ENCODE data around the gene UVSSA.
"Not testable (repeated sequence)": the region's sequence is repeated elsewhere in the genome, so short reads cannot be mapped to it uniquely, and the experiment has no call there.

UVSSA gene

DNA sequence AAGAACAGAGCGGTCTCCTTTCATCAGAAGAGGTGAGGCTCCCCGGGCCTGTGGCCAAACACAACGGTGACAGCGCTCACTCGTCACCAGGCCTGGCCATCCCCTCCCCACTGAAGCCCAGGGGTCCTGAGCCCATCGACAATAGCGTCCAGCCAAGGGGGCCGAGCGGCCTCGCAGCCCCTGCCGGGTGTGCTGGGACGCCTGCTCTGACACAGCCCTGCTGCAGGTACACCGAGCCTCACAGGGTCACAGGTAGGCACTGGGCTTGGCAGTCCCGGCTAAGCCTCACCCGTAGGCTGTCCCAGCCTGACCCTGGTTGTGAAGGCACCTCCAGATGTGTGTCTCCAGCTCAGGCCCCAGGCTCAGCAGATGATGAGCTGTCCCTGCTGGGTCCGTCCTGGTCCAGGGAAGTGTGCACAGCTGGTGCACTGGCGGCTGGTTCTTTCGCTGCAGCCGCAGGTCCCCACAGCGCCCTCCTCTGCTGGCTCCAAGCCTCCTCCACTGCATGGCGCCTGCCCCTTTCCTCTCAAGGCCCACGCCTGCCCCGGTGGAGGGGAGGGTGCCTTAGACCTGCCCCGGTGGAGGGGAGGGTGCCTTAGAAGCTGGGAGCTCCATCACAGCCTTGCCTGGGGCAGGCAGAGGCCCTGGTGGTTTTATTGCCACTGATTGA, 21.5 kb downstream of the UVSSA start:
- TF ChIP-seq, protein P1, sequence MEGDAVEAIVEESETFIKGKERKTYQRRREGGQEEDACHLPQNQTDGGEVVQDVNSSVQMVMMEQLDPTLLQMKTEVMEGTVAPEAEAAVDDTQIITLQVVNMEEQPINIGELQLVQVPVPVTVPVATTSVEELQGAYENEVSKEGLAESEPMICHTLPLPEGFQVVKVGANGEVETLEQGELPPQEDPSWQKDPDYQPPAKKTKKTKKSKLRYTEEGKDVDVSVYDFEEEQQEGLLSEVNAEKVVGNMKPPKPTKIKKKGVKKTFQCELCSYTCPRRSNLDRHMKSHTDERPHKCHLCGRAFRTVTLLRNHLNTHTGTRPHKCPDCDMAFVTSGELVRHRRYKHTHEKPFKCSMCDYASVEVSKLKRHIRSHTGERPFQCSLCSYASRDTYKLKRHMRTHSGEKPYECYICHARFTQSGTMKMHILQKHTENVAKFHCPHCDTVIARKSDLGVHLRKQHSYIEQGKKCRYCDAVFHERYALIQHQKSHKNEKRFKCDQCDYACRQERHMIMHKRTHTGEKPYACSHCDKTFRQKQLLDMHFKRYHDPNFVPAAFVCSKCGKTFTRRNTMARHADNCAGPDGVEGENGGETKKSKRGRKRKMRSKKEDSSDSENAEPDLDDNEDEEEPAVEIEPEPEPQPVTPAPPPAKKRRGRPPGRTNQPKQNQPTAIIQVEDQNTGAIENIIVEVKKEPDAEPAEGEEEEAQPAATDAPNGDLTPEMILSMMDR (IDR thresholded peaks at IDR 0.05; ENCODE audit: low read depth, low read length, missing control alignments) = no peak
- H3K4me3 ChIP-seq (ENCODE audit: low read depth, low read length) = no peak overlapping the region
- DNase-seq (ENCODE audit: low read depth) = no peak

DNA sequence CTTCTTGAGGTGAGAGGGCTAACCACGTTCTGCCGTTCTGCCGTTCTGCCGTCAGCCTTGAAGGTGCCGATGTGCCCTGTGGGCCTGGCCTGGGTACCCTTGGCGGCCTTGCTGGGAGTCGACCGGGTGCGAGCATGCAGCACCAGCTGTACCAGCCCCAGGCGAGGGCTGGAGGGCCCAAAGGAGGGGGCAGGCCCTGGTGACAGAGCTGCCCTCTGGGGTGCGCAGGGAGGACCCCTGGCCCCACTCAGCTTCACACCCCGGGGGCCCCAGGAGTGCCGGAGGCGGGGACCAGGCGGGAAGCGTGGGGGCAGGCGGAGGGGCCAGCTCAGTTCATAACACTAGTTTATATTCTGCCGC, 22.1 kb downstream of the UVSSA start:
- no peak for DNase-seq (ENCODE audit: low read depth)
- no peak overlapping the region for H3K4me3 ChIP-seq (ENCODE audit: low read depth, low read length)
- TF ChIP-seq, protein P1 (IDR thresholded peaks at IDR 0.05; ENCODE audit: low read depth, low read length, missing control alignments) = no peak

DNA sequence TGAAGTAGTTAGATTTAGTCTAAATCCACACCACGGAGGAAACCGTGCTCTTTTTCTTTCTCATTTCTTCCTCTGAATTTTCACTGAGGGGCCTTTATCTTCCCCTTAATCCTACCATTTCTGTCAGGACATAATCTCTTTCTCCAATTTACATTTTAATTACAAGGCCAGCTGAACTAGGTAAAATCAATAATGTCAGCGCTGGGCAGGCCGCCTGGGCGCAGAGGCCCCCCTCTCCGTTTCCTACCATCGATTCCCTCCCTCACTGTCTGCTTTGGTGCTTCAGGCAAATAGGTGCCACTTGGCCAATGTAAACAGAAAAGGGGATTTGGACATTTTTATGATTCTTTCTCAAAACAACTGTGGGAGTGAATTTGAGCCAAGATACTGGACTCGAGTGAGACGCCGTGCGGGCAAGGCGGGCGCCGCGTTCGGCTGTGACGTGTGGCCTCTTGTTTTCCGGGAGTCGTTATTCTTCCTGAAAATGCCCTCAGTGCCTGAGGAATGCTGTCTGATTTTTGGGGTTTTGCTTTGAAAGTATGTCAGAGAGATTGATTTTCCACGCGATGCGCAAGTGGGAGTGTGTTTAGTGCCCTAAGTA, 22.6 kb downstream of the UVSSA start:
- DNase-seq (ENCODE audit: low read depth) = no peak
- TF ChIP-seq, protein P1 (IDR thresholded peaks at IDR 0.05; ENCODE audit: low read depth, low read length, missing control alignments) = no peak
- no peak overlapping the region for H3K4me3 ChIP-seq (ENCODE audit: low read depth, low read length)

DNA sequence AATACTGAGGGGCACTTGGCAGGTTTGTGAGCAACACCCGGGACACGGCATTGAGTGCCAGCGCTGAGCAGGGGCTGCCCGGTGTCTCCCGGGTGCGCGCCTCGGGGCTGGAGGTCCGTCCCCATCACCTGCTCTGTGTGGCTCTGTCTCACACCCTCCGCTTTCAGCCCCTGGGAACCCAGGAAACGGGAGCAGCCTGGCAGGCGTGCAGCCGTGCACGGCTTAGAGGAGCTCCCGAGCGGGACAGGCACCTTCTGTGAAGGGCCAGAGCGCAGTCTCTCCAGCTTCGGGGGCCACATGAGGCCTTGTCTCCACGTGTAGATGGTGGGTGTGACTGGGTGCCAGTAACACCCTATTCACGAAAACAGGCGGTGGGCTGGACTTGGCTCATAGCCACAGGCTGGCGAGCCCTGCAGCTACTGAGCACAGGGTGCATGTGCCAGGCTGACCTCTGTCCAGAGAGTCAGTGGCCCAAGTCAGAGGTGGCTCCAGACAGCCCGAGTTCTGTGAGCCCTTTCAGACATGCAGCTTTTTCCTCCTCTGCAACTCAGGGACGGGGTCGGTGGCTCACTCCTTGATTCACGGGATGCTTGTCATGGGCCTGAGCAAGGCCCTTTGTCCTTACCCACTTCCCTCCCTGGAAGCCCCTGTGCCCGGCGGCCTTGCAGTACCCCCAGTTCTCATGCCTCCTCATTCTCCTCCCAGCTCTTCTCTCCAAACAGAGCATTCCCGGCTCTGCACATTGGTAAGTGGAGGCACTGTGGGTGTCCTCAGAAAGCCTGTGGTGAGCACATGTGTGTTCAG, 23.5 kb downstream of the UVSSA start:
- no peak overlapping the region for H3K4me3 ChIP-seq (ENCODE audit: low read depth, low read length)
- no peak for DNase-seq (ENCODE audit: low read depth)
- TF ChIP-seq, protein P1 (IDR thresholded peaks at IDR 0.05; ENCODE audit: low read depth, low read length, missing control alignments) = no peak

GRCh38 chr4:1371176-1372165, 24.5 kb downstream of the UVSSA start:
- DNase-seq (ENCODE audit: low read depth) = no peak
- no peak overlapping the region for H3K4me3 ChIP-seq (ENCODE audit: low read depth, low read length)
- TF ChIP-seq, protein P1 (IDR thresholded peaks at IDR 0.05; ENCODE audit: low read depth, low read length, missing control alignments) = no peak

GRCh38 chr4:1372576-1372975, 25.6 kb downstream of the UVSSA start:
- not testable (repeated sequence) for DNase-seq (ENCODE audit: low read depth); H3K4me3 ChIP-seq (ENCODE audit: low read depth, low read length)
